A549 (cell line): Measurements from ENCODE around the gene MAP3K13.

Experiments
- CBX8 ChIP-seq: fragments of 200-600 bp; sonication (generic); IDR thresholded peaks from 2 replicates; pipeline ENCODE4 v1.6.1; 2016
- E2F6 ChIP-seq: IDR thresholded peaks from 2 replicates; pipeline ENCODE4 v1.6.1; 2012; ENCODE audit warnings: low read depth, borderline replicate concordance
- EP300 ChIP-seq, 2 experiments: fragments of >200 bp; sonication (Bioruptor Twin); formaldehyde crosslinking; IDR thresholded peaks; 2 replicates in 1 of 2; 3 replicates in 1 of 2; pipeline ENCODE4 v1.6.1; 2016 to 2017
- JUN ChIP-seq, 2 experiments: fragments of >200 bp; sonication (Bioruptor Twin); formaldehyde crosslinking; IDR thresholded peaks; 2 replicates in 1 of 2; 3 replicates in 1 of 2; pipeline ENCODE4 v1.6.1; 2016 to 2017
- MYC ChIP-seq: IDR thresholded peaks from 2 replicates; pipeline ENCODE4 v1.6.1; 2012; ENCODE audit warnings: mild to moderate bottlenecking, inconsistent platforms, low read length, improper control_type of control experiment, borderline replicate concordance
- RAD21 ChIP-seq, 2 experiments: fragments of >200 bp in 1 of 2; sonication (Bioruptor Twin) in 1 of 2; formaldehyde crosslinking in 1 of 2; IDR thresholded peaks in 1 of 2; conservative IDR thresholded peaks in 1 of 2; 2 replicates in 1 of 2; 3 replicates in 1 of 2; pipeline ENCODE4 v1.6.1; 2012 to 2018; ENCODE audit warnings: inconsistent platforms in 1 of 2
- TF ChIP-seq, protein P1 (sequence below): fragments of >200 bp; sonication (Bioruptor Twin); formaldehyde crosslinking; IDR thresholded peaks from 3 replicates; pipeline ENCODE4 v1.5.1; 2016
- TF ChIP-seq, protein P2 (sequence below): IDR thresholded peaks from 2 replicates; pipeline ENCODE4 v1.6.1; 2012
- TF ChIP-seq, protein P3 (sequence below): fragments of >200 bp; sonication (Bioruptor Twin); formaldehyde crosslinking; IDR thresholded peaks from 3 replicates; pipeline ENCODE4 v1.6.1; 2016
- TF ChIP-seq, protein P4 (sequence below): fragments of 450-650 bp; IDR thresholded peaks from 2 replicates; pipeline ENCODE4 v1.6.1; 2014; ENCODE audit warnings: antibody characterized with exemption

DNA sequence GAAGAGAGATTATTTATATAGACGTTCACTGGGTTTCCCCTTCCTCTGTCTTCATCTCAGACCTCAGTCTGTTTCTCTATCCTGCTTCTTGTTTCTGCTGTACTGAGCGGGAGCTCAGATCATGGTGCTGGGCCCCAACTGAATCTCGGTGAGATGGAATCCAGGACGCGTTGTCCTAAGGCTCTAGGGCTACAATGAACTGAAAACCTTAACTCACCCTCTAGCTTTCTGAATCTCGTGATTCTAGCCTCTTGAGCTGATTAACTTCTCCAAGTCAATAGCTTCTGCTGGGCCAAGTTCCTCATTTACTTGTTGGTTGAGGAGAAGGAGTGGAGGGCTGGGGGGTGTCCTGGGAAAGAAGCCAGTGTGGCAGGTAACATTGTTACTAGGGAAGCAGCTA, 32.7 kb upstream of the MAP3K13 start:
- TF ChIP-seq, protein P1, sequence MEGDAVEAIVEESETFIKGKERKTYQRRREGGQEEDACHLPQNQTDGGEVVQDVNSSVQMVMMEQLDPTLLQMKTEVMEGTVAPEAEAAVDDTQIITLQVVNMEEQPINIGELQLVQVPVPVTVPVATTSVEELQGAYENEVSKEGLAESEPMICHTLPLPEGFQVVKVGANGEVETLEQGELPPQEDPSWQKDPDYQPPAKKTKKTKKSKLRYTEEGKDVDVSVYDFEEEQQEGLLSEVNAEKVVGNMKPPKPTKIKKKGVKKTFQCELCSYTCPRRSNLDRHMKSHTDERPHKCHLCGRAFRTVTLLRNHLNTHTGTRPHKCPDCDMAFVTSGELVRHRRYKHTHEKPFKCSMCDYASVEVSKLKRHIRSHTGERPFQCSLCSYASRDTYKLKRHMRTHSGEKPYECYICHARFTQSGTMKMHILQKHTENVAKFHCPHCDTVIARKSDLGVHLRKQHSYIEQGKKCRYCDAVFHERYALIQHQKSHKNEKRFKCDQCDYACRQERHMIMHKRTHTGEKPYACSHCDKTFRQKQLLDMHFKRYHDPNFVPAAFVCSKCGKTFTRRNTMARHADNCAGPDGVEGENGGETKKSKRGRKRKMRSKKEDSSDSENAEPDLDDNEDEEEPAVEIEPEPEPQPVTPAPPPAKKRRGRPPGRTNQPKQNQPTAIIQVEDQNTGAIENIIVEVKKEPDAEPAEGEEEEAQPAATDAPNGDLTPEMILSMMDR = no peak
- TF ChIP-seq E2F6 = no peak
- TF ChIP-seq MYC = no peak
- TF ChIP-seq, protein P2, sequence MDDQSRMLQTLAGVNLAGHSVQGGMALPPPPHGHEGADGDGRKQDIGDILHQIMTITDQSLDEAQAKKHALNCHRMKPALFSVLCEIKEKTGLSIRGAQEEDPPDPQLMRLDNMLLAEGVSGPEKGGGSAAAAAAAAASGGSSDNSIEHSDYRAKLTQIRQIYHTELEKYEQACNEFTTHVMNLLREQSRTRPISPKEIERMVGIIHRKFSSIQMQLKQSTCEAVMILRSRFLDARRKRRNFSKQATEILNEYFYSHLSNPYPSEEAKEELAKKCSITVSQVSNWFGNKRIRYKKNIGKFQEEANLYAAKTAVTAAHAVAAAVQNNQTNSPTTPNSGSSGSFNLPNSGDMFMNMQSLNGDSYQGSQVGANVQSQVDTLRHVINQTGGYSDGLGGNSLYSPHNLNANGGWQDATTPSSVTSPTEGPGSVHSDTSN = no peak
- no peak for TF ChIP-seq JUN (IDR thresholded peaks at IDR 0.05)
- TF ChIP-seq, protein P3, sequence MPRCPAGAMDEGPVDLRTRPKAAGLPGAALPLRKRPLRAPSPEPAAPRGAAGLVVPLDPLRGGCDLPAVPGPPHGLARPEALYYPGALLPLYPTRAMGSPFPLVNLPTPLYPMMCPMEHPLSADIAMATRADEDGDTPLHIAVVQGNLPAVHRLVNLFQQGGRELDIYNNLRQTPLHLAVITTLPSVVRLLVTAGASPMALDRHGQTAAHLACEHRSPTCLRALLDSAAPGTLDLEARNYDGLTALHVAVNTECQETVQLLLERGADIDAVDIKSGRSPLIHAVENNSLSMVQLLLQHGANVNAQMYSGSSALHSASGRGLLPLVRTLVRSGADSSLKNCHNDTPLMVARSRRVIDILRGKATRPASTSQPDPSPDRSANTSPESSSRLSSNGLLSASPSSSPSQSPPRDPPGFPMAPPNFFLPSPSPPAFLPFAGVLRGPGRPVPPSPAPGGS = no peak
- TF ChIP-seq, protein P4, sequence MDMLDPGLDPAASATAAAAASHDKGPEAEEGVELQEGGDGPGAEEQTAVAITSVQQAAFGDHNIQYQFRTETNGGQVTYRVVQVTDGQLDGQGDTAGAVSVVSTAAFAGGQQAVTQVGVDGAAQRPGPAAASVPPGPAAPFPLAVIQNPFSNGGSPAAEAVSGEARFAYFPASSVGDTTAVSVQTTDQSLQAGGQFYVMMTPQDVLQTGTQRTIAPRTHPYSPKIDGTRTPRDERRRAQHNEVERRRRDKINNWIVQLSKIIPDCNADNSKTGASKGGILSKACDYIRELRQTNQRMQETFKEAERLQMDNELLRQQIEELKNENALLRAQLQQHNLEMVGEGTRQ = no peak
- TF ChIP-seq CBX8 = no peak
- TF ChIP-seq RAD21 (conservative IDR thresholded peaks at IDR 0.05 in 1 of 2, IDR thresholded peaks at IDR 0.05 in 1 of 2) = no peak
- TF ChIP-seq EP300 (IDR thresholded peaks at IDR 0.05) = no peak
